Neural cell (in vitro differentiated cells): ENCODE data around the gene CPNE4. TPM values are rescaled to one million over a fixed set of nuclear protein-coding genes. Genes with fewer than 3 reads are reported as not detected.

Experiments
- H2AFZ ChIP-seq: fragments of 200-600, 300-800 bp; sonication (generic), shearing (Covaris generic); 2 replicates; pipeline ENCODE4 v1.6.0; 2014; ENCODE audit warnings: low read depth, mild to moderate bottlenecking, antibody characterized with exemption, low read length, moderate library complexity
- H3F3A ChIP-seq: fragments of 200-600 bp; shearing (Covaris generic); 2 replicates; pipeline ENCODE4 v1.6.1; 2016; ENCODE audit warnings: mild to moderate bottlenecking, moderate library complexity, mixed read lengths, antibody characterized with exemption, low read length; ENCODE audit not compliant: insufficient read depth, poor library complexity, severe bottlenecking
- H3K27ac ChIP-seq: fragments of 200-600, 300-800 bp; sonication (generic), shearing (Covaris generic); 2 replicates; pipeline ENCODE4 v1.5.1; 2014; ENCODE audit warnings: mild to moderate bottlenecking, low read length, moderate library complexity
- H3K27me3 ChIP-seq: fragments of 300-800, 200-600 bp; sonication (generic), shearing (Covaris generic); 2 replicates; pipeline ENCODE4 v1.6.0; 2014; ENCODE audit warnings: mild to moderate bottlenecking, low read depth, low read length, moderate library complexity; ENCODE audit not compliant: insufficient read depth
- H3K36me3 ChIP-seq: fragments of 300-800, 200-600 bp; sonication (generic), shearing (Covaris generic); 2 replicates; pipeline ENCODE4 v1.5.1; 2014; ENCODE audit warnings: mild to moderate bottlenecking, antibody characterized with exemption, low read length, moderate library complexity; ENCODE audit not compliant: insufficient read depth
- H3K4me2 ChIP-seq: fragments of 300-800, 200-600 bp; sonication (generic), shearing (Covaris generic); 2 replicates; pipeline ENCODE4 v1.6.0; 2014; ENCODE audit warnings: mild to moderate bottlenecking, low read length
- H3K4me3 ChIP-seq: fragments of 300-800, 200-600 bp; sonication (generic), shearing (Covaris generic); 2 replicates; pipeline ENCODE4 v1.5.1; 2014; ENCODE audit warnings: mild to moderate bottlenecking, low read length, moderate library complexity
- H3K79me2 ChIP-seq: fragments of 200-600 bp; shearing (Covaris generic); replicated peaks from 2 replicates; pipeline ENCODE4 v1.6.0; 2014; ENCODE audit warnings: mild to moderate bottlenecking, low read length, moderate library complexity; ENCODE audit not compliant: insufficient read depth
- H3K9ac ChIP-seq: fragments of 300-800, 200-600 bp; sonication (generic), shearing (Covaris generic); 2 replicates; pipeline ENCODE4 v1.6.1; 2016; ENCODE audit warnings: mild to moderate bottlenecking, low read length, mixed read lengths
- H3K9me2 ChIP-seq: fragments of 200-600 bp; shearing (Covaris generic); 2 replicates; pipeline ENCODE4 v1.6.1; 2016; ENCODE audit warnings: mild to moderate bottlenecking, low read length, mixed read lengths; ENCODE audit not compliant: insufficient read depth
- H3K9me3 ChIP-seq: fragments of 200-600, 300-800 bp; sonication (generic), shearing (Covaris generic); 2 replicates; pipeline ENCODE4 v1.6.1; 2016; ENCODE audit warnings: mild to moderate bottlenecking, mixed run types, low read length, moderate library complexity, mixed read lengths
- H4K20me1 ChIP-seq: fragments of 200-600 bp; shearing (Covaris generic); 2 replicates; pipeline ENCODE4 v1.6.1; 2016; ENCODE audit warnings: mild to moderate bottlenecking, mixed run types; ENCODE audit not compliant: insufficient read depth
- CTCF ChIP-seq: fragments of 450-650 bp; IDR thresholded peaks from 2 replicates; pipeline ENCODE4 v1.5.1; 2014; ENCODE audit warnings: antibody characterized with exemption, mild to moderate bottlenecking, moderate library complexity; ENCODE audit not compliant: poor library complexity, severe bottlenecking
- EP300 ChIP-seq: fragments of 450-650 bp; conservative IDR thresholded peaks from 2 replicates; pipeline ENCODE4 v1.6.1; 2014; ENCODE audit warnings: antibody characterized with exemption, mild to moderate bottlenecking, moderate library complexity; ENCODE audit not compliant: poor library complexity, severe bottlenecking
- EZH2 ChIP-seq: fragments of 200-600, 300-800 bp; shearing (Covaris generic), sonication (generic); IDR thresholded peaks from 2 replicates; pipeline ENCODE4 v1.6.1; 2014; ENCODE audit warnings: antibody characterized with exemption, low read length, borderline replicate concordance, mild to moderate bottlenecking; ENCODE audit not compliant: insufficient read depth, poor library complexity, severe bottlenecking
- MXI1 ChIP-seq: fragments of 450-650 bp; conservative IDR thresholded peaks from 2 replicates; pipeline ENCODE4 v1.6.1; 2014; ENCODE audit warnings: antibody characterized with exemption, mild to moderate bottlenecking; ENCODE audit not compliant: poor library complexity, severe bottlenecking
- POLR2AphosphoS5 ChIP-seq: IDR thresholded peaks from 2 replicates; pipeline ENCODE4 v1.6.1; 2012
- RAD21 ChIP-seq: fragments of 450-650 bp; conservative IDR thresholded peaks from 2 replicates; pipeline ENCODE4 v1.6.1; 2014; ENCODE audit warnings: antibody characterized with exemption, mild to moderate bottlenecking, moderate library complexity
- REST ChIP-seq: IDR thresholded peaks from 2 replicates; pipeline ENCODE4 v1.6.1; 2012; ENCODE audit warnings: borderline replicate concordance
- SMC3 ChIP-seq: fragments of 450-650 bp; conservative IDR thresholded peaks from 2 replicates; pipeline ENCODE4 v1.6.1; 2014; ENCODE audit warnings: antibody characterized with exemption, mild to moderate bottlenecking, moderate library complexity; ENCODE audit not compliant: poor library complexity
- TAF1 ChIP-seq: IDR thresholded peaks from 2 replicates; pipeline ENCODE4 v1.6.1; 2012; ENCODE audit warnings: low read depth
- polyA plus RNA-seq: library from polyadenylated mRNA; depleted of rRNA; stranded (reverse); fragments of >200 nt; gene quantifications from 2 replicates; pipeline ENCODE4 v1.2.3, GENCODE V29; 2014

CPNE4 gene
- polyA plus RNA-seq, 1 donor from 2014 or later: 0.59 TPM

- Histone ChIP-seq H3K9me3 (no peaks in the 10 kb centered on the region), H3K9me2 (no peaks in the 10 kb centered on the region), H3K27me3 (no peaks in the 10 kb centered on the region), H3K27ac (no peak overlapping the region), H3K4me2 (no peak overlapping the region), H2AFZ (no peak overlapping the region), H3K4me3 (no peak overlapping the region), H4K20me1 (no peaks in the 10 kb centered on the region), H3K79me2 (no peaks in the 10 kb centered on the region), H3K36me3 (no peaks in the 10 kb centered on the region), H3F3A (no peaks in the 10 kb centered on the region), H3K9ac (no peak overlapping the region)
- TF ChIP-seq POLR2AphosphoS5 (no peak), RAD21 (no peak), EP300 (no peak), SMC3 (no peak), MXI1 (no peak), EZH2 (no peak), REST (no peak), TAF1 (no peak), CTCF (no peak)
Measured at GRCh38 chr3:131749826-131750225, 285.0 kb downstream of the CPNE4 start.

- TF ChIP-seq SMC3: no peak
- TF ChIP-seq EZH2: no peak
- no peak for TF ChIP-seq TAF1
- no peak for TF ChIP-seq POLR2AphosphoS5
- TF ChIP-seq CTCF: no peak
- no peak for TF ChIP-seq REST
- no peak for TF ChIP-seq EP300
- no peak for TF ChIP-seq MXI1
- TF ChIP-seq RAD21: no peak
- Histone ChIP-seq H4K20me1 (no peaks in the 10 kb centered on the region), H3K27ac (no peak overlapping the region), H3K4me2 (no peak overlapping the region), H3K9me2 (no peaks in the 10 kb centered on the region), H3K9me3 (no peaks in the 10 kb centered on the region), H3K4me3 (no peak overlapping the region), H3K27me3 (no peaks in the 10 kb centered on the region), H3F3A (no peaks in the 10 kb centered on the region), H3K9ac (no peak overlapping the region), H3K36me3 (no peaks in the 10 kb centered on the region), H2AFZ (no peak overlapping the region), H3K79me2 (no peaks in the 10 kb centered on the region)
Measured at GRCh38 chr3:131747466-131747865, 287.3 kb downstream of the CPNE4 start.
